Measurements from ENCODE around the gene EFS. TPM values are rescaled to one million over a fixed set of nuclear protein-coding genes. Genes with fewer than 3 reads are reported as not detected.

The EFS gene
- polyA plus RNA-seq, 3 donors, result not detected

DNA sequence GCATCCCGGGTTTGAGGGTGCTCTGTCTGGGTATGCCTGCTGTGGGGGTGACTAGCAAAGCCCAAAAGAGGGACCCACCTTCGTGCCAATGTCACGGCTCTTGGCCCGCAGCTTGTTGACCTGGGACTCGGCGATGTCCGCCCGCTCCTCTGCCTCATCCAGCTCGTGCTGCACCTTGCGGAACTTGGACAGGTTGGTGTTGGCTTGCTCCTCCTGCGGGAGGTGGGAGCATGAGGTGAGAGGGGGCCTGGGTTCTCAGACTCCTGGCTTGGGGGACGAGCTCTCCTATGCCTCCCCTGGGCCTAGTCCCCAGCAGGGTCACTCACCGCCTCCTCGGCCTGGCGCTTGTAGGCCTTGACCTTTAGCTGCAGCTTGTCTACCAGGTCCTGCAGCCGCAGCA, 48.7 kb upstream of the EFS start:
- no peak overlapping the region for H3K27ac Mint-ChIP-seq

DNA sequence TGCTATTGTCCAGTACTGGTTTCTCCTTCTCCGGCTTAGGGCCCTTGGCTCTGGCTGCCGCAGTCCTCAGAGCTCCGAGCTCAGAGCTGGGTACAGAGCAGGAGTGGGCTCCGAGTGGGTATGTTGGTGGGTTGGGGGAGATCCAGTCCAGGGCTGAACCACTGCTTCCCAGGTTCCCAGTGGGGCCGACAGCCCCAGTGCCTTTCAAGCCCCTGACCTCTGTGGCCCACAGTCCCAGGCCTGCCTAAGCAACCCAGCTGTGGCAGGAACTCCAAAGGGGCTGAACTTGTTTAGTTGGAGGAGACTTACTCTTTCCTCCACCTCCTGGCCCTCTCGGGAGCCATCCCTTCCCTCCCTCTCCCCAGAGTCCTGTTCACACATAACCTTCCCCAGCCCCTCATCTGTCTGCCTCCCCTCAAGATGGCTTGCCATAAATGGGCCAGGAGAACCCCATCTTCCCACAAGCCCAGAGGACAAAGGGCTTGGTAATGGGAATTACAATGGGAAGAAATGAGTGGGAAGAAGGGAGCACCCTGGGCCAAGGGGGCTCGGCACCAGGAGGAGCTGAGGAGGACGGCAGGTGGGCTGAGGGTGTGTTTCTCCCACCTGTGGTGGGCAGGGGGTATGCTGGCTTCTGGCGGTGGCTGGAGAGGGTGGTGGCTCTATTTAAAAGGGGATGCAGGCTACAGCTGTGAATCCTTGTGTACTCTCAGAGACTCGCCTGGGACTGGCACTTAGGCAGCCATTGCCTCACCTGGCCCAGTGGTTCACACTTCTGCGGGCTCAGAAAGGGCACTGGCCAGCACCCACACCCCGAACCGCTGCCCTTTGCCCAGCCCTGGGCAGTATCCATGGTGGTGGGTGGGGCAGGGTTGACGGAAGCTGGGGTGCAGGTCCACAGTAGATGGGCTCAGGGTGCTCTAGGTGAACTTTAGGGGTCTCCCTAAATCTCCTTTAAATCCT, 46.9 kb upstream of the EFS start:
- Histone ChIP-seq H2AFZ (ENCODE audit: insufficient read depth, low read depth, low read length, poor library complexity, severe bottlenecking) (no peak overlapping the region), H3K27me3 (ENCODE audit: control insufficient read depth in 2 of 2, insufficient read depth in 2 of 2, low read length in 2 of 2) (no peaks in the 10 kb centered on the region), H3K27ac (ENCODE audit: low read depth in 1 of 2, low read length in 2 of 2) (no peak overlapping the region), H3K9me3 (replicated peaks in 1 of 2; ENCODE audit: control insufficient read depth in 1 of 2, insufficient read depth in 1 of 2, low read length in 2 of 2) (no peaks in the 10 kb centered on the region), H3K4me1 (ENCODE audit: control insufficient read depth in 1 of 2, insufficient read depth in 2 of 2, low read length in 2 of 2) (no peaks in the 10 kb centered on the region), H4K20me1 (ENCODE audit: insufficient read depth, low read length) (no peaks in the 10 kb centered on the region), H3K36me3 (replicated peaks in 1 of 2; ENCODE audit: control insufficient read depth in 1 of 2, insufficient read depth in 2 of 2, low read length in 2 of 2) (no peaks in the 10 kb centered on the region), H3K79me2 (ENCODE audit: insufficient read depth, low read length) (no peaks in the 10 kb centered on the region), H3K9ac (ENCODE audit: insufficient read depth, low read length, poor library complexity, severe bottlenecking) (no peak overlapping the region), H3K4me3 (replicated peaks in 1 of 3; ENCODE audit: low read depth in 2 of 3, low read length in 3 of 3) (no peak overlapping the region), H3K4me2 (replicated peaks; ENCODE audit: extremely low read depth, low read length, poor library complexity, severe bottlenecking) (no peak overlapping the region)
- Mint-ChIP-seq H3K4me1 (no peaks in the 10 kb centered on the region), H3K27ac (peak overlapping the region in 1 of 7 donors; percentile 46), H3K27me3 (ENCODE audit: low read depth in 3 of 3) (peaks cover 2 to 22% (median 5%) of the 10 kb centered on the region in 3 donors), H3K36me3 (no peaks in the 10 kb centered on the region), H3K9me3 (no peaks in the 10 kb centered on the region), H3K4me3 (no peak overlapping the region)
- intact Hi-C loops (cut with micrococcal nuclease), result no loop called here
- TF ChIP-seq, protein P1, sequence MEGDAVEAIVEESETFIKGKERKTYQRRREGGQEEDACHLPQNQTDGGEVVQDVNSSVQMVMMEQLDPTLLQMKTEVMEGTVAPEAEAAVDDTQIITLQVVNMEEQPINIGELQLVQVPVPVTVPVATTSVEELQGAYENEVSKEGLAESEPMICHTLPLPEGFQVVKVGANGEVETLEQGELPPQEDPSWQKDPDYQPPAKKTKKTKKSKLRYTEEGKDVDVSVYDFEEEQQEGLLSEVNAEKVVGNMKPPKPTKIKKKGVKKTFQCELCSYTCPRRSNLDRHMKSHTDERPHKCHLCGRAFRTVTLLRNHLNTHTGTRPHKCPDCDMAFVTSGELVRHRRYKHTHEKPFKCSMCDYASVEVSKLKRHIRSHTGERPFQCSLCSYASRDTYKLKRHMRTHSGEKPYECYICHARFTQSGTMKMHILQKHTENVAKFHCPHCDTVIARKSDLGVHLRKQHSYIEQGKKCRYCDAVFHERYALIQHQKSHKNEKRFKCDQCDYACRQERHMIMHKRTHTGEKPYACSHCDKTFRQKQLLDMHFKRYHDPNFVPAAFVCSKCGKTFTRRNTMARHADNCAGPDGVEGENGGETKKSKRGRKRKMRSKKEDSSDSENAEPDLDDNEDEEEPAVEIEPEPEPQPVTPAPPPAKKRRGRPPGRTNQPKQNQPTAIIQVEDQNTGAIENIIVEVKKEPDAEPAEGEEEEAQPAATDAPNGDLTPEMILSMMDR (IDR thresholded peaks at IDR 0.05), result no peak
- no peak for DNase-seq
- WGBS (ENCODE audit: insufficient coverage), result 96% methylated on average over 9 of the region's 14 CpGs

More for the DNA sequence above, 48.7 kb upstream of the EFS start:
- Histone ChIP-seq H3K4me2 (replicated peaks; ENCODE audit: extremely low read depth, low read length, poor library complexity, severe bottlenecking) (no peak overlapping the region), H4K20me1 (ENCODE audit: insufficient read depth, low read length) (no peaks in the 10 kb centered on the region), H3K9ac (ENCODE audit: insufficient read depth, low read length, poor library complexity, severe bottlenecking) (no peak overlapping the region), H3K79me2 (ENCODE audit: insufficient read depth, low read length) (no peaks in the 10 kb centered on the region), H3K4me1 (ENCODE audit: control insufficient read depth in 1 of 2, insufficient read depth in 2 of 2, low read length in 2 of 2) (no peaks in the 10 kb centered on the region), H3K4me3 (replicated peaks in 1 of 3; ENCODE audit: low read depth in 2 of 3, low read length in 3 of 3) (no peak overlapping the region), H3K27me3 (ENCODE audit: control insufficient read depth in 2 of 2, insufficient read depth in 2 of 2, low read length in 2 of 2) (no peaks in the 10 kb centered on the region), H3K27ac (ENCODE audit: low read depth in 1 of 2, low read length in 2 of 2) (no peak overlapping the region), H3K36me3 (replicated peaks in 1 of 2; ENCODE audit: control insufficient read depth in 1 of 2, insufficient read depth in 2 of 2, low read length in 2 of 2) (no peaks in the 10 kb centered on the region), H3K9me3 (replicated peaks in 1 of 2; ENCODE audit: control insufficient read depth in 1 of 2, insufficient read depth in 1 of 2, low read length in 2 of 2) (no peaks in the 10 kb centered on the region), H2AFZ (ENCODE audit: insufficient read depth, low read depth, low read length, poor library complexity, severe bottlenecking) (no peak overlapping the region)
- TF ChIP-seq, protein P1 (IDR thresholded peaks at IDR 0.05), result no peak
- Mint-ChIP-seq H3K4me3 (no peak overlapping the region), H3K27me3 (ENCODE audit: low read depth in 3 of 3) (peaks cover 5 to 20% (median 6%) of the 10 kb centered on the region in 3 donors), H3K36me3 (no peaks in the 10 kb centered on the region), H3K9me3 (no peaks in the 10 kb centered on the region), H3K4me1 (no peaks in the 10 kb centered on the region)
- WGBS (ENCODE audit: insufficient coverage), result 93% methylated on average over 9 of the region's 16 CpGs
- intact Hi-C loops (cut with micrococcal nuclease), result no loop called here
- DNase-seq, result no peak

Data from CD14-positive monocyte (primary cell).